A673 (cell line): ENCODE measurements around the gene CORO7.

Source experiments
- EZH2 ChIP-seq: fragments of 200-600 bp; sonication (generic); IDR thresholded peaks from 2 replicates; pipeline ENCODE4 v1.6.1; 2017; ENCODE audit warnings: borderline replicate concordance, low read depth, mild to moderate bottlenecking, mixed read lengths, antibody characterized with exemption, low read length; ENCODE audit not compliant: poor library complexity, severe bottlenecking
- TF ChIP-seq, protein P1 (sequence below): fragments of 300-800, 200-600 bp; sonication (generic); conservative IDR thresholded peaks from 2 replicates; pipeline ENCODE4 v1.5.1; 2017; ENCODE audit warnings: low read depth, mild to moderate bottlenecking, antibody characterized with exemption, low read length, moderate library complexity, mixed read lengths

DNA sequence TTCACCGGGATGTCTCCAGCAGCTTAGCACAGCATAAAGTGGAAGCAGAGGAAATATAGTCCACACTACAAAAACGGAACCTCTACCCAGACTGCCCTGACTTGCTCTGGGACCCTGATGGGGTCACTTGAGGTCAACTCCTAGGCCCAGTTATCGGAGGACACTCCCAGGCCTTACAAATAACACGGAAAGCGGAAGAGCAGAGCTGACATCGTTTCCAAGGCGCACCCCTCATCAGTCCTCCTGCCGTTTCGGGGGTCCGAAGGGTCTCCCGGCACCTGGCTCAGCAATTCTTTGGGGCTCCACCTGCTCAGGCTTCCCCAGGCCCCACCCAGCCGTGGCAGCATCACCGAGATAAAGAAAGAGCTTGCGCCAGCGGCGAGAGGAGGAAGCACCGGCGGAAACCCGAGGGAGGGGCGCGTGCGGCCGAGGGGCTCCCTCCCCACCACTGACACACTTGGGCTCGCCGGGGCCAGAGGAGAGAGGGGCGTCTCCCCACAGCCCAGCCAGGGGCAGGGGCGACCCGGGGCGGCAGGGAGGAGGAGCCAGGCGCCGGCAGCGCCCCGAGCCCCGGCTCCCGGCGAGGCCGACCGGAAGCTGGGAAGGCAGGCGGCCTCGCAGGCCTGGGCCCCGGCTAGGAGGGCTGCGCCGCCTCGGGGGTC, 727 bp downstream of the CORO7 start:
- TF ChIP-seq, protein P1, sequence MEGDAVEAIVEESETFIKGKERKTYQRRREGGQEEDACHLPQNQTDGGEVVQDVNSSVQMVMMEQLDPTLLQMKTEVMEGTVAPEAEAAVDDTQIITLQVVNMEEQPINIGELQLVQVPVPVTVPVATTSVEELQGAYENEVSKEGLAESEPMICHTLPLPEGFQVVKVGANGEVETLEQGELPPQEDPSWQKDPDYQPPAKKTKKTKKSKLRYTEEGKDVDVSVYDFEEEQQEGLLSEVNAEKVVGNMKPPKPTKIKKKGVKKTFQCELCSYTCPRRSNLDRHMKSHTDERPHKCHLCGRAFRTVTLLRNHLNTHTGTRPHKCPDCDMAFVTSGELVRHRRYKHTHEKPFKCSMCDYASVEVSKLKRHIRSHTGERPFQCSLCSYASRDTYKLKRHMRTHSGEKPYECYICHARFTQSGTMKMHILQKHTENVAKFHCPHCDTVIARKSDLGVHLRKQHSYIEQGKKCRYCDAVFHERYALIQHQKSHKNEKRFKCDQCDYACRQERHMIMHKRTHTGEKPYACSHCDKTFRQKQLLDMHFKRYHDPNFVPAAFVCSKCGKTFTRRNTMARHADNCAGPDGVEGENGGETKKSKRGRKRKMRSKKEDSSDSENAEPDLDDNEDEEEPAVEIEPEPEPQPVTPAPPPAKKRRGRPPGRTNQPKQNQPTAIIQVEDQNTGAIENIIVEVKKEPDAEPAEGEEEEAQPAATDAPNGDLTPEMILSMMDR, result no peak
- TF ChIP-seq EZH2, result no peak
